ENCODE data around the gene TLN1.

The TLN1 gene

GRCh38 chr9:35687306-35687705, 44.7 kb downstream of the TLN1 start:
- Histone ChIP-seq H3K9me3 (ENCODE audit: severe bottlenecking) (no peaks in the 10 kb centered on the region), H3K36me3 (ENCODE audit: low read depth) (peaks cover 63% of the 10 kb centered on the region), H3K4me3 (ENCODE audit: severe bottlenecking) (no peak overlapping the region), H3K27ac (ENCODE audit: poor library complexity, severe bottlenecking) (peak overlapping the region; percentile 92), H3K27me3 (ENCODE audit: insufficient read depth, poor library complexity, severe bottlenecking) (no peaks in the 10 kb centered on the region), H3K4me1 (ENCODE audit: insufficient read depth, poor library complexity, severe bottlenecking) (peaks cover 14% of the 10 kb centered on the region)
- no peak for ATAC-seq (ENCODE audit: low read depth)
- no peak for TF ChIP-seq CTCF (IDR thresholded peaks at IDR 0.05; ENCODE audit: poor library complexity, severe bottlenecking)
- DNase-seq (ENCODE audit: low spot score): no peak

GRCh38 chr9:35686222-35687203, 45.5 kb downstream of the TLN1 start:
- Histone ChIP-seq H3K9me3 (ENCODE audit: severe bottlenecking) (no peaks in the 10 kb centered on the region), H3K36me3 (ENCODE audit: low read depth) (peaks cover 69% of the 10 kb centered on the region), H3K27me3 (ENCODE audit: insufficient read depth, poor library complexity, severe bottlenecking) (no peaks in the 10 kb centered on the region), H3K4me3 (ENCODE audit: severe bottlenecking) (no peak overlapping the region), H3K4me1 (ENCODE audit: insufficient read depth, poor library complexity, severe bottlenecking) (peaks cover 14% of the 10 kb centered on the region), H3K27ac (ENCODE audit: poor library complexity, severe bottlenecking) (peak overlapping the region; percentile 92)
- no peak for ATAC-seq (ENCODE audit: low read depth)
- TF ChIP-seq CTCF (IDR thresholded peaks at IDR 0.05; ENCODE audit: poor library complexity, severe bottlenecking): no peak
- DNase-seq (ENCODE audit: low spot score): no peak

GRCh38 chr9:35685506-35685905, 46.5 kb downstream of the TLN1 start:
- no peak overlapping the region for H3K4me3 ChIP-seq (ENCODE audit: severe bottlenecking)
- H3K9me3 ChIP-seq (ENCODE audit: severe bottlenecking): no peaks in the 10 kb centered on the region
- peaks cover 11% of the 10 kb centered on the region for H3K4me1 ChIP-seq (ENCODE audit: insufficient read depth, poor library complexity, severe bottlenecking)
- TF ChIP-seq CTCF (IDR thresholded peaks at IDR 0.05; ENCODE audit: poor library complexity, severe bottlenecking): no peak
- no peaks in the 10 kb centered on the region for H3K27me3 ChIP-seq (ENCODE audit: insufficient read depth, poor library complexity, severe bottlenecking)
- no peak for ATAC-seq (ENCODE audit: low read depth)
- no peak for DNase-seq (ENCODE audit: low spot score)
- no peak overlapping the region for H3K27ac ChIP-seq (ENCODE audit: poor library complexity, severe bottlenecking)
- H3K36me3 ChIP-seq (ENCODE audit: low read depth): peaks cover 72% of the 10 kb centered on the region

GRCh38 chr9:35684921-35685320, 47.1 kb downstream of the TLN1 start:
- no peaks in the 10 kb centered on the region for H3K9me3 ChIP-seq (ENCODE audit: severe bottlenecking)
- peaks cover 78% of the 10 kb centered on the region for H3K36me3 ChIP-seq (ENCODE audit: low read depth)
- no peak for TF ChIP-seq CTCF (IDR thresholded peaks at IDR 0.05; ENCODE audit: poor library complexity, severe bottlenecking)
- H3K27ac ChIP-seq (ENCODE audit: poor library complexity, severe bottlenecking): no peak overlapping the region
- peaks cover 11% of the 10 kb centered on the region for H3K4me1 ChIP-seq (ENCODE audit: insufficient read depth, poor library complexity, severe bottlenecking)
- no peak for DNase-seq (ENCODE audit: low spot score)
- ATAC-seq (ENCODE audit: low read depth): no peak
- H3K27me3 ChIP-seq (ENCODE audit: insufficient read depth, poor library complexity, severe bottlenecking): no peaks in the 10 kb centered on the region
- no peak overlapping the region for H3K4me3 ChIP-seq (ENCODE audit: severe bottlenecking)

- TF ChIP-seq CTCF (IDR thresholded peaks at IDR 0.05; ENCODE audit: poor library complexity, severe bottlenecking): no peak
- Histone ChIP-seq H3K9me3 (ENCODE audit: severe bottlenecking) (no peaks in the 10 kb centered on the region), H3K36me3 (ENCODE audit: low read depth) (peaks cover 75% of the 10 kb centered on the region), H3K27me3 (ENCODE audit: insufficient read depth, poor library complexity, severe bottlenecking) (no peaks in the 10 kb centered on the region), H3K4me3 (ENCODE audit: severe bottlenecking) (no peak overlapping the region), H3K27ac (ENCODE audit: poor library complexity, severe bottlenecking) (peak overlapping the region; percentile 33), H3K4me1 (ENCODE audit: insufficient read depth, poor library complexity, severe bottlenecking) (peaks cover 10% of the 10 kb centered on the region)
- no peak for DNase-seq (ENCODE audit: low spot score)
- ATAC-seq (ENCODE audit: low read depth): no peak
These were observed 48.7 kb downstream of the TLN1 start for GRCh38 chr9:35683323-35683722.

All from RWPE2 (cell line).